ENCODE measurements around the gene TMSB15B.
A peak's percentile ranks its signal among the peaks of the same experiment; 100 is the strongest.
"Not testable (repeated sequence)": the region's sequence is repeated elsewhere in the genome, so short reads cannot be mapped to it uniquely, and the experiment has no call there.

Gene TMSB15B

GRCh38 chrX:103962411-103963278, at the start of gene TMSB15B:
TMSB15B (plus strand) TSS chrX:103962627.
- in situ Hi-C loops (cut with HindIII; ENCODE audit: low sequenced_read_pairs); H3K4me3 ChIP-seq (ENCODE audit: low read depth, low read length); DNase-seq (ENCODE audit: low read depth): not testable (repeated sequence)

- H3K4me3 ChIP-seq (ENCODE audit: low read depth, low read length), result no peak overlapping the region
- no peak for TF ChIP-seq CTCF (IDR thresholded peaks at IDR 0.05; ENCODE audit: low read depth, low read length, missing control alignments)
- in situ Hi-C loops (cut with HindIII; ENCODE audit: low sequenced_read_pairs), result no loop called here
- no peak for DNase-seq (ENCODE audit: low read depth)
These were observed 48.9 kb upstream of the TMSB15B start for GRCh38 chrX:103913356-103914020.

GRCh38 chrX:103918050-103918449, 44.4 kb upstream of the TMSB15B start:
- TF ChIP-seq CTCF (IDR thresholded peaks at IDR 0.05; ENCODE audit: low read depth, low read length, missing control alignments), result peak; percentile 69
- in situ Hi-C loops (cut with HindIII; ENCODE audit: low sequenced_read_pairs), result no loop called here
- DNase-seq (ENCODE audit: low read depth), result peak; percentile 31
- peak overlapping the region; percentile 53 for H3K4me3 ChIP-seq (ENCODE audit: low read depth, low read length)

- no peak for DNase-seq (ENCODE audit: low read depth)
- peak overlapping the region; percentile 53 for H3K4me3 ChIP-seq (ENCODE audit: low read depth, low read length)
- in situ Hi-C loops (cut with HindIII; ENCODE audit: low sequenced_read_pairs), result no loop called here
- no peak for TF ChIP-seq CTCF (IDR thresholded peaks at IDR 0.05; ENCODE audit: low read depth, low read length, missing control alignments)
These were observed 43.7 kb upstream of the TMSB15B start for GRCh38 chrX:103918571-103919269.

GRCh38 chrX:103919270-103919637, 43.2 kb upstream of the TMSB15B start:
- in situ Hi-C loops (cut with HindIII; ENCODE audit: low sequenced_read_pairs), result no loop called here
- no peak for DNase-seq (ENCODE audit: low read depth)
- peak overlapping the region; percentile 53 for H3K4me3 ChIP-seq (ENCODE audit: low read depth, low read length)
- TF ChIP-seq CTCF (IDR thresholded peaks at IDR 0.05; ENCODE audit: low read depth, low read length, missing control alignments), result peak; percentile 48

- H3K4me3 ChIP-seq (ENCODE audit: low read depth, low read length); in situ Hi-C loops (cut with HindIII; ENCODE audit: low sequenced_read_pairs); DNase-seq (ENCODE audit: low read depth): not testable (repeated sequence)
These were observed 41.9 kb upstream of the TMSB15B start for GRCh38 chrX:103920515-103920914.

- no peak overlapping the region for H3K4me3 ChIP-seq (ENCODE audit: low read depth, low read length)
- in situ Hi-C loops (cut with HindIII; ENCODE audit: low sequenced_read_pairs), result no loop called here
- TF ChIP-seq CTCF (IDR thresholded peaks at IDR 0.05; ENCODE audit: low read depth, low read length, missing control alignments), result no peak
- no peak for DNase-seq (ENCODE audit: low read depth)
These were observed 35.4 kb upstream of the TMSB15B start for GRCh38 chrX:103927030-103927429.

Data from astrocyte of the cerebellum (primary cell).